ENCODE data around the gene AGO1. TPM values are rescaled to one million over a fixed set of nuclear protein-coding genes. Genes with fewer than 3 reads are reported as not detected.

The AGO1 gene
- total RNA-seq, 2 experiments from 2014 or later = 15.2 to 16.3 TPM

- Histone ChIP-seq H3K4me1 (ENCODE audit: insufficient read depth, low read length) (no peaks in the 10 kb centered on the region), H3K27me3 (ENCODE audit: control insufficient read depth in 1 of 2, insufficient read depth in 2 of 2, low read length in 2 of 2) (no peaks in the 10 kb centered on the region), H3K4me3 (ENCODE audit: low read length) (no peak overlapping the region), H3K9me3 (ENCODE audit: control insufficient read depth in 1 of 2, insufficient read depth in 1 of 2, low read length in 2 of 2) (no peaks in the 10 kb centered on the region), H3K27ac (ENCODE audit: low read depth in 1 of 2, low read length in 2 of 2) (no peak overlapping the region), H3K36me3 (ENCODE audit: insufficient read depth, low read length) (peaks cover 74% of the 10 kb centered on the region)
- Mint-ChIP-seq H3K27ac (no peak overlapping the region), H3K36me3 (ENCODE audit: low read depth) (peaks cover 94% of the 10 kb centered on the region), H3K4me3 (no peak overlapping the region), H3K27me3 (no peaks in the 10 kb centered on the region), H3K4me1 (ENCODE audit: low read depth) (no peaks in the 10 kb centered on the region), H3K9me3 (no peaks in the 10 kb centered on the region)
- ATAC-seq (ENCODE audit: poor library complexity) (no peak), DNase-seq (no peak)
- POLR2A ChIA-PET = no interaction called here
- TF ChIP-seq CTCF (IDR thresholded peaks at IDR 0.05) = no peak
- CTCF ChIA-PET = no interaction called here
- intact Hi-C loops (cut with DNase I, micrococcal nuclease) = no loop called here
Observed at GRCh38 chr1:35914717-35915116, 31.7 kb downstream of the AGO1 start.

GRCh38 chr1:35915693-35916092, 32.7 kb downstream of the AGO1 start:
- ATAC-seq (ENCODE audit: poor library complexity) (no peak), DNase-seq (no peak)
- TF ChIP-seq CTCF (IDR thresholded peaks at IDR 0.05) = no peak
- ChIA-PET CTCF (no interaction called here), POLR2A (no interaction called here)
- H3K4me1 ChIP-seq (ENCODE audit: insufficient read depth, low read length) = no peaks in the 10 kb centered on the region
- Mint-ChIP-seq H3K4me1 (ENCODE audit: low read depth) (no peaks in the 10 kb centered on the region), H3K36me3 (ENCODE audit: low read depth) (peaks cover 98% of the 10 kb centered on the region), H3K4me3 (no peak overlapping the region), H3K9me3 (no peaks in the 10 kb centered on the region), H3K27ac (no peak overlapping the region), H3K27me3 (no peaks in the 10 kb centered on the region)
- peaks cover 73% of the 10 kb centered on the region for H3K36me3 ChIP-seq (ENCODE audit: insufficient read depth, low read length)
- H3K9me3 ChIP-seq (ENCODE audit: control insufficient read depth in 1 of 2, insufficient read depth in 1 of 2, low read length in 2 of 2) = no peaks in the 10 kb centered on the region
- H3K4me3 ChIP-seq (ENCODE audit: low read length) = no peak overlapping the region
- H3K27ac ChIP-seq (ENCODE audit: low read depth in 1 of 2, low read length in 2 of 2) = no peak overlapping the region
- H3K27me3 ChIP-seq (ENCODE audit: control insufficient read depth in 1 of 2, insufficient read depth in 2 of 2, low read length in 2 of 2) = no peaks in the 10 kb centered on the region
- intact Hi-C loops (cut with DNase I, micrococcal nuclease) = no loop called here

GRCh38 chr1:35923791-35924221, 40.8 kb downstream of the AGO1 start:
- TF ChIP-seq CTCF (IDR thresholded peaks at IDR 0.05) = no peak
- Histone ChIP-seq H3K36me3 (ENCODE audit: insufficient read depth, low read length) (peaks cover 13% of the 10 kb centered on the region), H3K4me1 (ENCODE audit: insufficient read depth, low read length) (no peaks in the 10 kb centered on the region), H3K4me3 (ENCODE audit: low read length) (no peak overlapping the region), H3K9me3 (ENCODE audit: control insufficient read depth in 1 of 2, insufficient read depth in 1 of 2, low read length in 2 of 2) (no peaks in the 10 kb centered on the region), H3K27ac (ENCODE audit: low read depth in 1 of 2, low read length in 2 of 2) (no peak overlapping the region), H3K27me3 (ENCODE audit: control insufficient read depth in 1 of 2, insufficient read depth in 2 of 2, low read length in 2 of 2) (no peaks in the 10 kb centered on the region)
- Mint-ChIP-seq H3K36me3 (ENCODE audit: low read depth) (peaks cover 40% of the 10 kb centered on the region), H3K27ac (peak overlapping the region; percentile 58), H3K9me3 (no peaks in the 10 kb centered on the region), H3K27me3 (no peaks in the 10 kb centered on the region), H3K4me3 (no peak overlapping the region), H3K4me1 (ENCODE audit: low read depth) (no peaks in the 10 kb centered on the region)
- intact Hi-C loops (cut with DNase I, micrococcal nuclease) = no loop called here
- DNase-seq = no peak
- ATAC-seq (ENCODE audit: poor library complexity) = no peak
- ChIA-PET POLR2A (no interaction called here), CTCF (no interaction called here)

Data from CD4-positive, alpha-beta T cell (primary cell).